22Rv1 (cell line): ENCODE results near the gene CRABP1.

Experiments used
- H3K27ac ChIP-seq: fragments of 450-650 bp; 2 replicates; pipeline ENCODE4 v1.5.1; 2017
- CTCF ChIP-seq: fragments of 450-650 bp; IDR thresholded peaks from 2 replicates; pipeline ENCODE4 v1.5.1; 2017; ENCODE audit warnings: mild to moderate bottlenecking
- ZFX ChIP-seq: fragments of 450-650 bp; IDR thresholded peaks from 2 replicates; pipeline ENCODE4 v1.6.1; 2017; ENCODE audit warnings: antibody characterized with exemption, borderline replicate concordance

The CRABP1 gene

GRCh38 chr15:78338781-78339180 is 1.4 kb upstream of the CRABP1 start:
- TF ChIP-seq ZFX (no peak), CTCF (no peak)
- H3K27ac ChIP-seq = no peak overlapping the region

GRCh38 chr15:78339559-78339958 is 594 bp upstream of the CRABP1 start:
- no peak overlapping the region for H3K27ac ChIP-seq
- TF ChIP-seq CTCF (no peak), ZFX (no peak)

- TF ChIP-seq ZFX (no peak), CTCF (no peak)
- no peak overlapping the region for H3K27ac ChIP-seq
Observed at GRCh38 chr15:78341057-78341987, 1.2 kb downstream of the CRABP1 start.

- H3K27ac ChIP-seq = no peak overlapping the region
- no peak for TF ChIP-seq ZFX
- no peak for TF ChIP-seq CTCF
Observed at GRCh38 chr15:78342021-78342420, 1.9 kb downstream of the CRABP1 start.

- H3K27ac ChIP-seq = no peak overlapping the region
- TF ChIP-seq CTCF (no peak), ZFX (no peak)
Observed at GRCh38 chr15:78343276-78344060, 3.3 kb downstream of the CRABP1 start.

- H3K27ac ChIP-seq = no peak overlapping the region
- no peak for TF ChIP-seq CTCF
- no peak for TF ChIP-seq ZFX
Observed at GRCh38 chr15:78345396-78346125, 5.4 kb downstream of the CRABP1 start.
